HG03064 (cell line): ENCODE data around the gene EXOC3L4.
"Not testable (repeated sequence)": the region's sequence is repeated elsewhere in the genome, so short reads cannot be mapped to it uniquely, and the experiment has no call there.

Experiments
- ATAC-seq: cut with Tn5 transposase; IDR thresholded peaks from one replicate; pipeline ENCODE4 v1.9.1; 2021; ENCODE audit warnings: low read depth; ENCODE audit not compliant: unreplicated experiment

Gene EXOC3L4

GRCh38 chr14:103142026-103142425 lies 47.5 kb downstream of the EXOC3L4 start:
- ATAC-seq, result no peak

- no peak for ATAC-seq
Measured at GRCh38 chr14:103142721-103143302, 48.3 kb downstream of the EXOC3L4 start.

- ATAC-seq, result no peak
Measured at GRCh38 chr14:103143506-103143905, 49.0 kb downstream of the EXOC3L4 start.

- no peak for ATAC-seq
Measured at GRCh38 chr14:103144085-103144484, 49.6 kb downstream of the EXOC3L4 start.

- ATAC-seq, result no peak
Measured at GRCh38 chr14:103146141-103146709, 51.7 kb downstream of the EXOC3L4 start.

GRCh38 chr14:103149351-103150237 lies 55.1 kb downstream of the EXOC3L4 start:
- ATAC-seq, result no peak

GRCh38 chr14:103151270-103151945 lies 56.9 kb downstream of the EXOC3L4 start:
- no peak for ATAC-seq

GRCh38 chr14:103155010-103155409 lies 60.5 kb downstream of the EXOC3L4 start:
- no peak for ATAC-seq

GRCh38 chr14:103155416-103155815 lies 60.9 kb downstream of the EXOC3L4 start:
- not testable (repeated sequence) for ATAC-seq

GRCh38 chr14:103155826-103156394 lies 61.4 kb downstream of the EXOC3L4 start:
- ATAC-seq, result no peak

GRCh38 chr14:103156651-103157378 lies 62.3 kb downstream of the EXOC3L4 start:
- no peak for ATAC-seq

- no peak for ATAC-seq
Measured at GRCh38 chr14:103157969-103158368, 63.4 kb downstream of the EXOC3L4 start.

GRCh38 chr14:103158688-103159087 lies 64.2 kb downstream of the EXOC3L4 start:
- ATAC-seq, result no peak
